Neural progenitor cell (in vitro differentiated cells): ENCODE results near the gene TSPAN17. TPM values are rescaled to one million over a fixed set of nuclear protein-coding genes. Genes with fewer than 3 reads are reported as not detected.

Experiments
- DNase-seq: peaks from one replicate; pipeline ENCODE4 v3.0.0-alpha.2; 2016; ENCODE audit warnings: low spot score
- H2AFZ ChIP-seq: fragments of 200-600 bp; sonication (generic); replicated peaks from 2 replicates; pipeline ENCODE4 v1.6.1; 2016; ENCODE audit warnings: antibody characterized with exemption
- H3F3A ChIP-seq: fragments of 200-600 bp; sonication (generic); 2 replicates; pipeline ENCODE4 v1.6.1; 2016; ENCODE audit warnings: antibody characterized with exemption, low read depth
- H3K27ac ChIP-seq: fragments of 200-600 bp; sonication (generic); 2 replicates; pipeline ENCODE4 v1.5.1; 2016; ENCODE audit warnings: mild to moderate bottlenecking
- H3K27me3 ChIP-seq: fragments of 200-600 bp; sonication (generic); 2 replicates; pipeline ENCODE4 v1.6.1; 2016; ENCODE audit warnings: mild to moderate bottlenecking, moderate library complexity
- H3K36me3 ChIP-seq: fragments of 200-600 bp; sonication (generic); 2 replicates; pipeline ENCODE4 v1.5.1; 2016
- H3K4me1 ChIP-seq: fragments of 200-600 bp; sonication (generic); 2 replicates; pipeline ENCODE4 v1.6.1; 2016; ENCODE audit warnings: mixed run types
- H3K4me2 ChIP-seq: fragments of 200-600 bp; sonication (generic); 2 replicates; pipeline ENCODE4 v1.6.1; 2016
- H3K4me3 ChIP-seq: fragments of 200-600 bp; sonication (generic); 2 replicates; pipeline ENCODE4 v1.5.1; 2016
- H3K79me2 ChIP-seq: fragments of 200-600 bp; sonication (generic); 2 replicates; pipeline ENCODE4 v1.6.1; 2016; ENCODE audit warnings: low read depth
- H3K9ac ChIP-seq: fragments of 200-600 bp; sonication (generic); 2 replicates; pipeline ENCODE4 v1.6.1; 2016
- H3K9me3 ChIP-seq: fragments of 200-600 bp; sonication (generic); 2 replicates; pipeline ENCODE4 v1.5.1; 2016; ENCODE audit warnings: low read depth
- H4K20me1 ChIP-seq: fragments of 200-600 bp; sonication (generic); 2 replicates; pipeline ENCODE4 v1.6.1; 2016; ENCODE audit warnings: low read depth
- H3K27ac Mint-ChIP-seq: 3 replicates; pipeline ENCODE4 v1.8.0; 2021; ENCODE audit warnings: mixed read lengths
- H3K27me3 Mint-ChIP-seq: 2 replicates; pipeline ENCODE4 v1.8.0; 2022; ENCODE audit warnings: low read depth, mild to moderate bottlenecking, inconsistent platforms, moderate library complexity, mixed read lengths; ENCODE audit not compliant: insufficient read depth
- H3K36me3 Mint-ChIP-seq: 3 replicates; pipeline ENCODE4 v1.8.0; 2021; ENCODE audit warnings: mixed read lengths
- H3K4me1 Mint-ChIP-seq: 3 replicates; pipeline ENCODE4 v1.8.0; 2021; ENCODE audit warnings: mixed read lengths
- H3K4me3 Mint-ChIP-seq: 3 replicates; pipeline ENCODE4 v1.8.0; 2021; ENCODE audit warnings: mild to moderate bottlenecking, moderate library complexity, mixed read lengths
- H3K9me3 Mint-ChIP-seq: 3 replicates; pipeline ENCODE4 v1.8.0; 2020; ENCODE audit warnings: mixed read lengths
- EZH2 ChIP-seq: fragments of 200-600 bp; sonication (generic); IDR thresholded peaks from 2 replicates; pipeline ENCODE4 v1.6.1; 2017; ENCODE audit warnings: antibody characterized with exemption, mild to moderate bottlenecking, moderate library complexity
- EZH2phosphoT487 ChIP-seq: fragments of 200-600 bp; sonication (generic); IDR thresholded peaks from 2 replicates; pipeline ENCODE4 v1.6.1; 2017; ENCODE audit warnings: antibody characterized with exemption
- total RNA-seq: library from RNA; depleted of rRNA; stranded (reverse); fragments of >200 nt; gene quantifications from 2 replicates; pipeline ENCODE4 v1.2.3, GENCODE V29; 2015; ENCODE audit warnings: low replicate concordance
- TF ChIP-seq, protein P1 (sequence below): fragments of 200-600 bp; sonication (generic); IDR thresholded peaks from 2 replicates; pipeline ENCODE4 v1.5.1; 2017; ENCODE audit warnings: antibody characterized with exemption, mild to moderate bottlenecking

The TSPAN17 gene
- total RNA-seq, 1 donor from 2014 or later = 25.9 TPM

DNA sequence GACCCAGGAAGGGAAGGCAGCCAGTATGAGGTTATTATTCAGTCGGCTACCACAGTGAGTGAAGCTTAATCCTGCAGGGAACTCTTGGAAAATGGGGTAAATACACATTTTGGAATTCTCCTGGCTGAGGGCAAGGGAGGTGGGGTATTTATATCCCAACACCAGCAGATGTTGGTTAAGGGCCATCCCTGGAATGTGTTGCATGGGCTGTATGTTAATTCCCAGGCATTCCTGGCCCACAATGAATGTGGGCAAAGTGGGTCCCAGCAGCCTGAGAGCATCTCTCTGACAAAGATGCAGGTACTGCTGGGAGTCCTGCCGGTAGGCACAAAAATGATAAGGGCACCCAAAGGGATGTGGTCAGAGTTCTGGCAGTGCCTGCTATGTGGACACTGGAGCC lies 34.4 kb upstream of the TSPAN17 start:
- Histone ChIP-seq H3K27ac (no peak overlapping the region), H3K4me3 (no peak overlapping the region), H3K36me3 (no peaks in the 10 kb centered on the region), H3K4me1 (no peaks in the 10 kb centered on the region), H2AFZ (no peak overlapping the region), H3K79me2 (no peaks in the 10 kb centered on the region), H3K27me3 (peaks cover 68% of the 10 kb centered on the region), H3K9me3 (no peaks in the 10 kb centered on the region), H4K20me1 (peaks cover 21% of the 10 kb centered on the region), H3K9ac (no peak overlapping the region), H3F3A (peaks cover 7% of the 10 kb centered on the region), H3K4me2 (no peak overlapping the region)
- Mint-ChIP-seq H3K27me3 (peaks cover 37% of the 10 kb centered on the region), H3K36me3 (no peaks in the 10 kb centered on the region), H3K9me3 (no peaks in the 10 kb centered on the region), H3K4me1 (peaks cover 30% of the 10 kb centered on the region), H3K27ac (no peak overlapping the region), H3K4me3 (no peak overlapping the region)
- TF ChIP-seq EZH2phosphoT487 = no peak
- TF ChIP-seq, protein P1, sequence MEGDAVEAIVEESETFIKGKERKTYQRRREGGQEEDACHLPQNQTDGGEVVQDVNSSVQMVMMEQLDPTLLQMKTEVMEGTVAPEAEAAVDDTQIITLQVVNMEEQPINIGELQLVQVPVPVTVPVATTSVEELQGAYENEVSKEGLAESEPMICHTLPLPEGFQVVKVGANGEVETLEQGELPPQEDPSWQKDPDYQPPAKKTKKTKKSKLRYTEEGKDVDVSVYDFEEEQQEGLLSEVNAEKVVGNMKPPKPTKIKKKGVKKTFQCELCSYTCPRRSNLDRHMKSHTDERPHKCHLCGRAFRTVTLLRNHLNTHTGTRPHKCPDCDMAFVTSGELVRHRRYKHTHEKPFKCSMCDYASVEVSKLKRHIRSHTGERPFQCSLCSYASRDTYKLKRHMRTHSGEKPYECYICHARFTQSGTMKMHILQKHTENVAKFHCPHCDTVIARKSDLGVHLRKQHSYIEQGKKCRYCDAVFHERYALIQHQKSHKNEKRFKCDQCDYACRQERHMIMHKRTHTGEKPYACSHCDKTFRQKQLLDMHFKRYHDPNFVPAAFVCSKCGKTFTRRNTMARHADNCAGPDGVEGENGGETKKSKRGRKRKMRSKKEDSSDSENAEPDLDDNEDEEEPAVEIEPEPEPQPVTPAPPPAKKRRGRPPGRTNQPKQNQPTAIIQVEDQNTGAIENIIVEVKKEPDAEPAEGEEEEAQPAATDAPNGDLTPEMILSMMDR = no peak
- TF ChIP-seq EZH2 = no peak
- DNase-seq = no peak

DNA sequence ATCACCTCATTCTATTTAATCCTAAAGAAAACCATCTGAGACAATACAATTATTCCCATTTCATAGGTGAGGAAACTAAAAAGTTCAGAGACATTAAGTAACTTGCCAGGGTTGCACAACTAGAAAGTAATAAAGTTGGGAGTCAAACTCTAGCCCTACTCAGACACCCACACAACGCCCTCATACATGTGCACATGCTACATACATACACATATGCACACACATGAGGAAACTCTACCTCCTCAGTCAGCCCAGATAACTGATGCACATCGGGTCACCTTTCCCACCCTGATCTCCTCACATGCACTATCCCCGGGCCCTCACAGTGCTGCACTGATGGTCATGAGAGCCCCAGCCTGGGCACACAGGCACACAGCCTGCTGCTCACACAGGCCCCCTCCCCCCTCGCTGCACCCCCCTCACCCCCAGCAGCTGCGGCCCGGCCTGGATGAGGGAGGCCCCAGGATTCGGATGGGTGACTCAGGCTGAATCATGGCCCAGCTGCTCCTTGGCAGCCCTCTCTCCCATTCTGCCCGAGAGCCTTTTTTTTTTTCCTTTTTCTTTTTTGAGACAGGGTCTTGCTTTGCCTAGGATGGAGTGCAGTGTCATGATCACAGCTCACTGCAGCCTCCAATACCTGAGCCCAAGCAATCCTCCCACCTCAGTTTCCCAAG lies 32.3 kb upstream of the TSPAN17 start:
- Histone ChIP-seq H3K9me3 (no peaks in the 10 kb centered on the region), H3K36me3 (no peaks in the 10 kb centered on the region), H3K27me3 (peaks cover 78% of the 10 kb centered on the region), H3K79me2 (no peaks in the 10 kb centered on the region), H3K9ac (no peak overlapping the region), H3F3A (peaks cover 10% of the 10 kb centered on the region), H4K20me1 (peaks cover 23% of the 10 kb centered on the region), H2AFZ (no peak overlapping the region), H3K4me2 (no peak overlapping the region), H3K4me3 (no peak overlapping the region), H3K4me1 (peaks cover 5% of the 10 kb centered on the region), H3K27ac (no peak overlapping the region)
- TF ChIP-seq EZH2phosphoT487 = no peak
- TF ChIP-seq EZH2 = no peak
- TF ChIP-seq, protein P1 = no peak
- Mint-ChIP-seq H3K9me3 (no peaks in the 10 kb centered on the region), H3K4me1 (peaks cover 23% of the 10 kb centered on the region), H3K27me3 (peaks cover 42% of the 10 kb centered on the region), H3K27ac (no peak overlapping the region), H3K36me3 (no peaks in the 10 kb centered on the region), H3K4me3 (no peak overlapping the region)
- DNase-seq = no peak

DNA sequence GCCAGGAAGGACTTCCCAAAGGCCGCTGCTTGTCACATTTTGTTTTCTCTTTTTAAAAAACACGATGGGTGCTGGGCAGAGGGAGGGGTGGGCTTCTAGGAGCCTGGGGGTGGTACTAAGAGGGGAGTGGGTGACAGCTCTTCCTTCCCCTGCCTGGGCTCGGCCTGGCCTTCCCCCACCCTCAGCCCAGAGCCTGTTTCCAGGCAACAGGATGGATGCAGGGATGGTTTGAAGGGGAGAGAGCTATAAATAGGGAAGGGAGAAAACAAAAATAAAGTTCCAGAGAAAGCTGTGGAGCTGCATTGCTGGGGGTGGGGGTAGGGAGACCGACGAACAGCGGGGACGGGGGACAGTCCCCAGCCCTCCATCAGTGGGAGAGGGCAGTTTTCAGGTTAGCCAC lies 30.8 kb upstream of the TSPAN17 start:
- Histone ChIP-seq H2AFZ (no peak overlapping the region), H4K20me1 (peaks cover 16% of the 10 kb centered on the region), H3K4me3 (no peak overlapping the region), H3K9ac (no peak overlapping the region), H3K27me3 (peaks cover 79% of the 10 kb centered on the region), H3K4me1 (peaks cover 8% of the 10 kb centered on the region), H3K27ac (no peak overlapping the region), H3K9me3 (no peaks in the 10 kb centered on the region), H3K36me3 (no peaks in the 10 kb centered on the region), H3K79me2 (no peaks in the 10 kb centered on the region), H3F3A (peaks cover 14% of the 10 kb centered on the region), H3K4me2 (no peak overlapping the region)
- peaks cover 55% of the 10 kb centered on the region for H3K27me3 Mint-ChIP-seq
- H3K4me1 Mint-ChIP-seq = peaks cover 25% of the 10 kb centered on the region
- no peak for DNase-seq
- H3K4me3 Mint-ChIP-seq = no peak overlapping the region
- H3K27ac Mint-ChIP-seq = peak overlapping the region; percentile 29
- H3K36me3 Mint-ChIP-seq = no peaks in the 10 kb centered on the region
- no peaks in the 10 kb centered on the region for H3K9me3 Mint-ChIP-seq
- no peak for TF ChIP-seq EZH2phosphoT487
- no peak for TF ChIP-seq EZH2
- TF ChIP-seq, protein P1 = no peak
